ENCODE data around the gene SLC6A11. TPM values are rescaled to one million over a fixed set of nuclear protein-coding genes. Genes with fewer than 3 reads are reported as not detected.

The SLC6A11 gene
- total and polyA plus RNA-seq, 2 of the 8 experiments (the other 6 are each of a cell fraction or from before 2014, with no cell fraction given), result 0.78 to 1.5 TPM

- TF ChIP-seq CHD7 (IDR thresholded peaks at IDR 0.05; ENCODE audit: insufficient replicate concordance, low read length) (no peak), CBX8 (IDR thresholded peaks at IDR 0.05; ENCODE audit: borderline replicate concordance, low read depth, low read length) (no peak), TBP (IDR thresholded peaks at IDR 0.05; ENCODE audit: low read depth, low read length) (no peak)
Measured at GRCh38 chr3:10901296-10901945, 85.4 kb downstream of the SLC6A11 start (continued).

Data from H1 (cell line).